ENCODE measurements around the gene FNDC10. TPM values are rescaled to one million over a fixed set of nuclear protein-coding genes. Genes with fewer than 3 reads are reported as not detected.

The FNDC10 gene
- total and polyA plus RNA-seq, 2 donors from 2014 or later, result 2.6 to 18.2 TPM

DNA sequence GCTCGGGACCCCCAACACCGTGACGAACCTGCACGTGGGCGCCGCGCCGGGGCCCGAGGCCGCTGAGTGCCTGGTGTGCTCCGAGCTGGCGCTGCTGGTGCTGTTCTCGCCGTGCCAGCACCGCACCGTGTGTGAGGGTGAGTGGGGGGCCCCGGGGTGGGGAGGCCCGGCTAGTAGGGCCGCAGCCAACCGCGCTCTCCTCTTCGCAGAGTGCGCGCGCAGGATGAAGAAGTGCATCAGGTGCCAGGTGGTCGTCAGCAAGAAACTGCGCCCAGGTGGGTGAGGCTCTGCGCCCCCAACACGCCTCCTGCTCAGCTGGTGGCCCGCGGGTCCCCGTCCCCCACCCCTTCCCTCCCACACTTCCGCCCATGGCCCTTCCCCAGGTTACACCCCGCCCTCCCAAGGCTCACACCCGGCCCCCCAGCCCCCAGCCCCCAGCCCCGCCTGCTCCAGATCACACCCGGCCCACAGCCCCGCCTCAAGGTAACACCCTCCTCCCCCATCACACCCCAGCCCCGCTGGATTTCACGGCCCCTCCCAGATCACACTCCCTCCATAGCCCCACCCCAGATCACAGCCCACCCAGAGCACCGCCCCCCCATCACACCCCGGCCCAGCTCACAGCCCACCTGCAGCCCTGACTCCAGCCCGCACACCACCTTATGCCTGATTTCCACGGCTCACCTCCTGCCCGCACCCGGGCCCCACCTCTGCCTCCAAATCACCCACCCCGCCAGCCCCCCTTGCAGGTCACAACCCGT lies 29.7 kb upstream of the FNDC10 start:
- Histone ChIP-seq H3K4me1 (ENCODE audit: control insufficient read depth in 2 of 3, insufficient read depth in 2 of 3, low read depth in 1 of 3, low read length in 3 of 3) (no peaks in the 10 kb centered on the region), H3K4me3 (ENCODE audit: low read length in 3 of 3) (no peak overlapping the region), H3K36me3 (ENCODE audit: control insufficient read depth in 2 of 3, insufficient read depth in 3 of 3, low read length in 3 of 3) (no peaks in the 10 kb centered on the region), H3K27ac (ENCODE audit: low read depth in 2 of 2, low read length in 2 of 2) (no peak overlapping the region), H3K9ac (ENCODE audit: low read length in 3 of 3) (no peak overlapping the region), H3K9me3 (ENCODE audit: control insufficient read depth in 2 of 3, insufficient read depth in 1 of 3, low read length in 3 of 3) (no peaks in the 10 kb centered on the region), H3K27me3 (ENCODE audit: control insufficient read depth, insufficient read depth, low read length) (no peaks in the 10 kb centered on the region)
- DNase-seq, result peak in 2 of 5 donors; percentile 27 to 87
- intact Hi-C loops (cut with DNase I), result no loop called here
- FAIRE-seq, result no peak
- TF ChIP-seq, protein P1, sequence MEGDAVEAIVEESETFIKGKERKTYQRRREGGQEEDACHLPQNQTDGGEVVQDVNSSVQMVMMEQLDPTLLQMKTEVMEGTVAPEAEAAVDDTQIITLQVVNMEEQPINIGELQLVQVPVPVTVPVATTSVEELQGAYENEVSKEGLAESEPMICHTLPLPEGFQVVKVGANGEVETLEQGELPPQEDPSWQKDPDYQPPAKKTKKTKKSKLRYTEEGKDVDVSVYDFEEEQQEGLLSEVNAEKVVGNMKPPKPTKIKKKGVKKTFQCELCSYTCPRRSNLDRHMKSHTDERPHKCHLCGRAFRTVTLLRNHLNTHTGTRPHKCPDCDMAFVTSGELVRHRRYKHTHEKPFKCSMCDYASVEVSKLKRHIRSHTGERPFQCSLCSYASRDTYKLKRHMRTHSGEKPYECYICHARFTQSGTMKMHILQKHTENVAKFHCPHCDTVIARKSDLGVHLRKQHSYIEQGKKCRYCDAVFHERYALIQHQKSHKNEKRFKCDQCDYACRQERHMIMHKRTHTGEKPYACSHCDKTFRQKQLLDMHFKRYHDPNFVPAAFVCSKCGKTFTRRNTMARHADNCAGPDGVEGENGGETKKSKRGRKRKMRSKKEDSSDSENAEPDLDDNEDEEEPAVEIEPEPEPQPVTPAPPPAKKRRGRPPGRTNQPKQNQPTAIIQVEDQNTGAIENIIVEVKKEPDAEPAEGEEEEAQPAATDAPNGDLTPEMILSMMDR (IDR thresholded peaks at IDR 0.05; ENCODE audit: borderline replicate concordance, extremely low read depth, insufficient read depth), result no peak

DNA sequence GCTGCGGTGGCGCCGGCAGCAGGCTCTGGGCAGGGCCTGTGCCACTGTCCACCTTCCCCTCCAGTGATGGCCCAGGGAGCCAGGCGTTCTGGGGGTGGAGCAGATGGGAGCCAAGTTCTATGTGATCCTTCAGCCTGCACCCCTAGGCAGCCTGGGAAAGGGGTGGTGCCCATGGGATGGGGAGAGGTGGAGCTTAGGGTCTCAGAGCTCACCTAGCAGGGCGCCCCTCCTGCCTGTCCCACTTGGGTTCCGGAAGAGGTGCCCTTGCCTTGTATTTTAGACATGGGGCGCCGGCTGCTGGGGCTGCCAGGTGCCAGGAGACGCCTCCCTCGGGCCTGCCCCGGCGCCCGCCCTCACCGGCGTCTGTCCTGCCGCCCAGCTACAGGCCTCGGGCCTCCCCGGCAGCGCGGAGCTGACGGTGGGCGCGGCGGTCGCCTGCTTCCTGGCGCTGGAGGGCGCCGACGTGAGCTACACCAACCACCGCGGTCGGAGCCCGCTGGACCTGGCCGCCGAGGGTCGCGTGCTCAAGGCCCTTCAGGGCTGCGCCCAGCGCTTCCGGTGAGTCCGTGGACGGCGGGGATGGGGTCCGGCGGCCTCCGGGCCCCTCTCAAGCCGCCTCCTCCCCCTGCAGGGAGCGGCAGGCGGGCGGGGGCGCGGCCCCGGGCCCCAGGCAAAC lies 29.0 kb upstream of the FNDC10 start:
- no peak overlapping the region for H3K27ac ChIP-seq (ENCODE audit: low read depth in 2 of 2, low read length in 2 of 2)
- intact Hi-C loops (cut with DNase I), result no loop called here

DNA sequence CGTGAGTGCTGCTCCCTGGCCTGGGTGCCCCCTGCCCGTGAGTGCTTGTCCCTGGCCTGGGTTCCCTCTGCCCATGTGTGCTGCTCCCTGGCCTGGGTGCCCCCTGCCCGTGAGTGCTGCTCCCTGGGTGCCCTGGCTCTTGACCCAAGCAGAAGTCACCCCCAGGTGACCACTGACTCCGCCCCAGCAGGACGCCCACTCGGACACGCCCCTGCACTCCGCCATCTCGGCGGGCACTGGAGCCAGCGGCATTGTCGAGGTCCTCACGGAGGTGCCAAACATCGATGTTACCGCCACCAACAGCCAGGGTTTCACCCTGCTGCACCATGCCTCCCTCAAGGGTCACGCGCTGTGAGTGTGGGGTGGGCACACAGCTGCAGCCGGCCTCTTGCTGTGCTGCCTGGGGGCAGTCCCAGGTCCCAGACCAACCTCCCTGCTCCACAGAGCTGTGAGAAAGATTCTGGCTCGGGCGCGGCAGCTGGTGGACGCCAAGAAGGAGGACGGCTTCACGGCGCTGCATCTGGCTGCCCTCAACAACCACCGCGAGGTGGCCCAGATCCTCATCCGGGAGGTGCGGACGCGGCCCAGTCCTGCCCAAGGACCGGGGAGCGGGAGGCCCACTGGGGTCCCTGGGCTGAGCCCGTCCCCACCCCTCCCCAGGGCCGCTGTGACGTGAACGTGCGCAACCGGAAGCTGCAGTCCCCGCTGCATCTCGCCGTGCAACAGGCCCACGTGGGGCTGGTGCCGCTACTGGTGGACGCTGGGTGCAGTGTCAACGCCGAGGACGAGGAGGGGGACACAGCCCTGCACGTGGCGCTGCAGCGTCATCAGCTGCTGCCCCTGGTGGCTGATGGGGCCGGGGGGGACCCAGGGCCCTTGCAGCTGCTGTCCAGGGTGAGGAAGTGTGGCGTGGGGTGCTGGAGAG lies 28.2 kb upstream of the FNDC10 start:
- FAIRE-seq, result no peak
- H3K9ac ChIP-seq (ENCODE audit: low read length in 3 of 3), result no peak overlapping the region
- DNase-seq, result peak in 3 of 5 donors; percentile 10 to 79 (median 59)
- H3K4me1 ChIP-seq (ENCODE audit: control insufficient read depth in 2 of 3, insufficient read depth in 2 of 3, low read depth in 1 of 3, low read length in 3 of 3), result no peaks in the 10 kb centered on the region
- intact Hi-C loops (cut with DNase I), result no loop called here
- TF ChIP-seq, protein P1 (IDR thresholded peaks at IDR 0.05; ENCODE audit: borderline replicate concordance, extremely low read depth, insufficient read depth), result no peak
- H3K9me3 ChIP-seq (ENCODE audit: control insufficient read depth in 2 of 3, insufficient read depth in 1 of 3, low read length in 3 of 3), result no peaks in the 10 kb centered on the region
- no peaks in the 10 kb centered on the region for H3K27me3 ChIP-seq (ENCODE audit: control insufficient read depth, insufficient read depth, low read length)
- H3K4me3 ChIP-seq (ENCODE audit: low read length in 3 of 3), result no peak overlapping the region
- H3K36me3 ChIP-seq (ENCODE audit: control insufficient read depth in 2 of 3, insufficient read depth in 3 of 3, low read length in 3 of 3), result no peaks in the 10 kb centered on the region
- no peak overlapping the region for H3K27ac ChIP-seq (ENCODE audit: low read depth in 2 of 2, low read length in 2 of 2)

More for the DNA sequence above, 29.0 kb upstream of the FNDC10 start:
- Histone ChIP-seq H3K36me3 (ENCODE audit: control insufficient read depth in 2 of 3, insufficient read depth in 3 of 3, low read length in 3 of 3) (no peaks in the 10 kb centered on the region), H3K27me3 (ENCODE audit: control insufficient read depth, insufficient read depth, low read length) (no peaks in the 10 kb centered on the region), H3K4me3 (ENCODE audit: low read length in 3 of 3) (no peak overlapping the region), H3K9ac (ENCODE audit: low read length in 3 of 3) (no peak overlapping the region), H3K9me3 (ENCODE audit: control insufficient read depth in 2 of 3, insufficient read depth in 1 of 3, low read length in 3 of 3) (no peaks in the 10 kb centered on the region), H3K4me1 (ENCODE audit: control insufficient read depth in 2 of 3, insufficient read depth in 2 of 3, low read depth in 1 of 3, low read length in 3 of 3) (no peaks in the 10 kb centered on the region)
- FAIRE-seq (no peak), DNase-seq (peak in 4 of 5 donors; percentile 21 to 80 (median 44))
- TF ChIP-seq, protein P1 (IDR thresholded peaks at IDR 0.05; ENCODE audit: borderline replicate concordance, extremely low read depth, insufficient read depth), result no peak
